GM03348 (cell line): ENCODE results near the gene TTBK1.

Experiments
- DNase-seq: peaks from one replicate; pipeline ENCODE4 v3.0.0; 2012; ENCODE audit warnings: low spot score

Gene TTBK1

DNA sequence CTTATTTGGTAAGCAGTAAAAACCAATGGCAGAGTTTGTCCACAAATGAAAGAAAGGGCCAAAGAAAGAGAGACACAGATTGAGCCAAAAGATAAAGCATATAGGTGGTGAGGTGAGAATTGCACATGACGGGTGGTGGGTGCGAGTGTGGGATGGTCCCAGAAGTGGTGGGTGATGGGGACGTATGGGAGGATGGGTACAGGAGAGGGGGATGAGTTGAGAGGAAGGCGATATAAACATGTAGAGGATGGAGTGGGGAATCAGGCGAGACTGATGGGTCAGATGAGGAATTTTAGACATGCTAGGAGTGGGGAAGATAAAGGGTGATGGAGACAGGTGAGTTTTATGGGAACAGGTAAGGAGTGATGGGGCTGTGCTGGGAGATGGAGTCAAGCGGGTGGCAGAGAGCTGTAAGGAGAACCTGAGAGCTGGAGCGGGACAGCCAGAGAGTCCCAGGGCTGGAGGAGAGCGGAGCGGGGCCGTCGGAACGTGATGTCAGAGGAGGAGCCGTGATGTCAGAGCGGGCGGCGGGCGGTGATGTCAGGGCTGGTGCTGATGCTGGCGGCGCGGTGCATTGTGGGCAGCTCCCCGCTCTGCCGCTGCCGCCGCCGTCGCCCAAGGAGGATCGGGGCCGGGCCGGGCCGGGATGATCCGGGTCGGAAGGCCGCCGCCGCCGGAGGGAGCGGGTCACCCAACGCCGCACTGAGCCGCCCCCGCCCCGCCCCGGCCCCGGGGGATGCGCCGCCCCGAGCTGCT, at the start of gene TTBK1:
Gene TTBK1, plus strand, starts transcription at position 574 of the 756 bp plus-strand sequence. CDS start 3,180 bp downstream, outside the sequence.
- no peak for DNase-seq

DNA sequence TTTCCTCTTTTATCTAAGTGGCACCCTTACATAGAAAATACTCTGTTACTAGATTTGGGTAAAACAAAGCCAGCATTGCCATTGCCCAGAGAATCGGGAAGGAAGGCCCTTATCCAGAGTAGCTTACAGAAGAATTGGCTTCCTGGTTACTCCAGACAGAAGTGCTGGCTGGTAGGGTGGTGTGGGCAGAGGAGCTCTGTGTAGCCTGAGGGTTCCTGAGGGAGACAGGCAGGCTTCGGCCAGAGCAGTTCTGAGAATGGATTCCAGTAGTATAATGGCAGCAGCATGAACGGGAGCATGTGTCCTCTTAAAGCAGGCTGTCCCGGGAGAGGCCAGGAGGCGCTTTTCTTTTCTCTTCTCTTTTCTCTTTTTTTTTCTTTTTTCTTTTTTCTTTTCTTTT, 49.4 kb upstream of the TTBK1 start:
- no peak for DNase-seq

DNA sequence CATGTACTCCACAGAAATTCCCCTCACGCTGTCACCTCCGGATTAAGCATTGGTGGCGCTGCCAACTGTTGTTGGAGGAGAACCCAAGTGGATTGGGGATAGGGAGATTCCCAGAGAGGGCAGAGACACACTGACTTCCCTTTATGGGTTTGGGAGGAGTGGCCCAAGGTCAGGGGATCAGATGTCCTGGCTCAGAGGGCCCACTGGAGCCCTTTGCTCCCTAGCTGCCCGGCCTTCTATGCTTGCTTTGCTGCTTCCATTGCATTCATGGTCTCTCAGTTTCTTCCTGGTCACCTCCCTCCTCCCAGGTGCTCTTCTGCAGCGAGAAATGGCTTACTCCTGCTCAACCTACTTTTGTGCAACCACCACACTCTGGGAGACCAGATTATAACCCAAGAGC, 46.9 kb upstream of the TTBK1 start:
- DNase-seq, result no peak

DNA sequence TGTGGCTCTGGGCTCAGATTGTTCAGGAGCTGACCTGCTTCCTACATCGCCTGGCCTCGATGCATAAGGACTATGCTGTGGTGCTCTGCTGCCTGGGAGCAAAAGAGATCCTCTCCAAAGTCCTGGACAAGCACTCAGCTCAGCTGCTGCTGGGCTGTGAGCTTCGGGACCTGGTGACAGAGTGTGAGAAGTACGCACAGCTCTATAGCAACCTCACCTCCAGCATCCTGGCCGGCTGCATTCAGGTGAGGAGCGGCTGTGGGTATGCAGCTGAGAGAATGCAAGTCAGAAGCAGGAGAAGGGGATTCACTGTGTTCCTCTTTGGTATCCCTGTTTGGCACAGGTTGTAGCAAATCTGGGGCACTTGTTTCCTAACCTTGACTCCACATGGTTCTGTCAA, 43.4 kb upstream of the TTBK1 start:
- DNase-seq, result no peak

DNA sequence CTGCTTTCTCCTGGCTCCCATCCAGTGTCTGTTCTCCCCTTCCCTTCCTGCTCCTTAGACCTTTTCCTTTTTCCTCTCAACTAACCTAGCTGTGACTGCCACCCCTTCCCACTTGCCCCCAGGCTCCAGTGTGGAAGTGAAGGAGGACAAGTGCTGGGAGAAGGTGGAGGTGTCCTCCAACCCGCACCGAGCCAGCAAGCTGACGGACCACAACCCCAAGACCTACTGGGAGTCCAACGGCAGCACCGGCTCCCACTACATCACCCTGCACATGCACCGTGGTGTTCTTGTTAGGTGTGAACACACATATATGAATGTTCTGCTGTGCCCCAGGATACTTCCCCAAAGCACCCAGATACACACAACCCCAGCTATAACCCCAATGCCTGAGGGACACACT, 42.7 kb upstream of the TTBK1 start:
- no peak for DNase-seq

DNA sequence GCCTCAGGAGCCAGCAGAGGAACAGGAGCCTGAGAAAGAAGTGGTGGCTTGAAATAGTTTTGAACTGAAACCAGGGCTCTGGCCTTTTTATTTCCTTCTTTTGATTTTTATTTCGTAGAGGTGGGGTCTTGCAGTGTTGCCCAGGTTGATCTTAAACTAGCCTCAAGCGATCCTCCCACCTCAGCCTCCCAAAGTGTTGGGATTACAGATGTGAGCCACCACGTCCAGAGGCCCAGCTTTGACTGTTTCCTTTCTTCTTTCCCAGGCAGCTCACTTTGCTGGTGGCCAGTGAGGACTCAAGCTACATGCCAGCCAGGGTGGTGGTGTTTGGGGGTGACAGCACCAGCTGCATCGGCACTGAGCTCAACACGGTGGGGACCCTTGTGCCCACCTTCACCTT, 40.8 kb upstream of the TTBK1 start:
- no peak for DNase-seq

DNA sequence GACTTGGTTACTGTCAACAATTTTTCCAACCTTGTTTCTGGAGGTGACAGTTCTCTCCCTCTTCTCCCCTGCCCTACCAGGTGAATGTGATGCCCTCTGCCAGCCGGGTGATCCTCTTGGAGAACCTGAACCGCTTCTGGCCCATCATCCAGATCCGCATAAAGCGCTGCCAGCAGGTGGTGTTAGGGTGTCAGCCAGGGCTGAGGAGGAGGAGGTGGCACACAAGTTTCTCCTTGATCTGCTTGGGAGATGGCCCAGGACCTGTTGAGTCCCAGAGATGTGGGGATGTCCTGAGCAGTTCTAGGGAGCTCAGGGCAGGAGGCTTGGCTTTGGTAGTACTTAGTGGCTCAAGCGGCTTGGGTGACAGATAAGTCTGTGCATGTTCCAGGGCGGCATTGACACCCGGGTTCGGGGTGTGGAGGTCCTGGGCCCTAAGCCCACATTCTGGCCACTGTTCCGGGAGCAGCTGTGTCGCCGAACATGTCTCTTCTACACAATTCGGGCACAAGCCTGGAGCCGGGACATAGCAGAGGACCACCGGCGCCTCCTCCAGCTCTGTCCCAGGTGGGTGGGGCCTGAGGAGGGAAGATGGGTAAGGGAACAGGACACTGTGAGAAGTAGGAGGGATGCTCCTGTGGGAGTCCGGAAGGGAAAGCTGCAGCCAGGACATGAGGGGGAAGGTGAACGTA, 40.1 kb upstream of the TTBK1 start:
- DNase-seq, result no peak

DNA sequence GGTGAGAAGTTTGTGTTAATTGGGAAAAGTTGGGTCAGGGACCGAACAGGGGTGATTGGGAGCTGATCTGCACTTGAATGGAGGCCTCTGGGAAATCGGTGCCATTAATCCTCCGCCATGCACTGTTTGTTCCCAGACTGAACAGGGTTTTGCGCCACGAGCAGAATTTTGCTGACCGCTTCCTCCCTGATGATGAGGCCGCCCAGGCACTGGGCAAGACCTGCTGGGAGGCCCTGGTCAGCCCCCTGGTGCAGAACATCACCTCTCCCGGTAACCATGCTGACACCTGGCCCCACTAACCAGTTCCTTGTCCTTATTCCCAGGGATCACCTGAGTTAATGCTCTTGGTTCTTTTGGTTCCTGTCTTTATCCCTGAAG, 39.6 kb upstream of the TTBK1 start:
- DNase-seq, result no peak

DNA sequence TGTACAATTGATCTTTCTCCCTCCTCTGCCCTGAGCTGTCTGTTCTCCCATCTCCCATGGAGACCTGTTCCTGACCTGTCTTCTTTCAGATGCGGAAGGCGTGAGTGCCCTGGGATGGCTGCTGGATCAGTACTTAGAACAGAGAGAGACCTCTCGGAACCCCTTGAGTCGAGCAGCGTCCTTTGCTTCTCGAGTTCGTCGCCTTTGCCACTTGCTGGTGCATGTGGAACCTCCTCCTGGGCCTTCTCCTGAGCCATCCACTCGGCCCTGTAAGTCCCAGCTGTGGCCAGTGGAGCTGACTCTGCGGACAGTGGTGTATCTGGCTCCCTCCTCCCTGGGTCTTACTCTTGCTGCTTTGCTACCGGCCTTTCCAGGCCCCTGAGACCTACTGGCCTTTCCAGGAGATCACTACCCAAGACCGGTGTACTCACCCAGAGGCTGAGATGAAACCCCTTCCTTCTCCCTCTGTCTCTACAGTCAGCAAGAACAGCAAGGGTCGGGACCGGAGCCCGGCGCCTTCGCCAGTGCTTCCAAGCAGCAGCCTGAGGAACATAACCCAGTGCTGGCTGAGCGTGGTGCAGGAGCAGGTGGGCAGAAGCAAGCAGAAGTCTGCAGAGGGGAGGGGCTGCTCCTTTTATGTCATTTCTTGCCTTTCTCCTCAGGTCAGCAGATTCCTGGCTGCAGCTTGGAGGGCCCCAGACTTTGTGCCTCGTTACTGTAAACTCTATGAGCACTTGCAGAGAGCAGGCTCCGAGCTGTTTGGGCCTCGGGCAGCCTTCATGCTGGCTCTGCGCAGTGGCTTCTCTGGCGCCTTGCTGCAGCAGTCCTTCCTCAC, 38.8 kb upstream of the TTBK1 start:
- no peak for DNase-seq

DNA sequence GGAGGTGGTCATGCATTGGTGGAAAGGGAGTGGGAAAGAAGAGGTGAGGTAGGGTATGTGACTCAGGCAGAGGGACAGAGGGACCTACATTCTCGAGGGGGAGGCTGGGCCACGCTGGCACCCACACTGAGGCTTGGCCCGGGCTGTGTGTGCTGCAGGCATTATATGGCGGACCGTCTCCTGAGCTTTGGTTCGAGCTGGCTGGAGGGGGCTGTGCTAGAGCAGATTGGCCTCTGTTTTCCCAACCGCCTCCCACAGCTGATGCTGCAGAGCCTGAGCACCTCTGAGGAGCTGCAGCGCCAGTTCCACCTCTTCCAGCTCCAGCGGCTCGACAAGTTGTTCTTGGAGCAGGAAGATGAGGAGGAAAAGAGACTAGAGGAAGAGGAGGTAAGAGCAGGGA, 37.4 kb upstream of the TTBK1 start:
- DNase-seq, result no peak

DNA sequence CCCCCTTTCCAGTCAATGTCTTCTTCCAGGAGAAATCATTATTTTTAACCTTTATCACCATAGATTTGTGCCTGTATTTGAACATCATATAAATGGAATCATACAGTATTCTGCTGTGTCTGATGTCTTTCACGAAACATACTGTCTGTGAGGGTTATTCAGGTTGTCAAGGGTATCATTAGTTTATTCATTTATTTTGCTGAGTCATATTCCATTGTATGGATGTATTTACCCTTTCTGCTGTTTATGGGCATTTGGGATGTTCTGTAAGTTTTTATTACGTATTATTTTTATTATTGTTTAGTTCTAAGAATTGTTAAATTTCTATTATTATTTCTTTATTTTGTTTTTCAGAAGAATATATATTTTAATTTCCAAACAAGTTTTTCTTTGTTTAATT, 36.0 kb upstream of the TTBK1 start:
- no peak for DNase-seq

DNA sequence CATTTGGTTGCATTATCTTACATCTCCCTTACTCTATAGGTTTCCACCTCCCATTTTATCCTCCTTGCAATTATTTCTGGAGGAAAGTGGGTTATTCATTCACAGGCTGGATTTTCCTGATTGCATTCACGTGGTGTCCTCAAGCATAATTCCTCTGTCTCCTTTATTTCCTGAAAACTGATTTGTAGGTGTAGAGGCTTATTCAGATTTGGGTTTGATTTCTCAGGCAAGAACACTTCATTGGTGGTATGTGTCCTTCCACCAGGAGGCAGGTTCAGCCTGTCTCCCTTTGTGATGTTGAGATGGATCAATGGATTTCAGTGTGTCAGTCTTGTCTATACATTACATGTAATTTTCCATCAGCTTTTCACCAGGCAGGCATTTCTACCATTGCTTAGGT, 31.3 kb upstream of the TTBK1 start:
- no peak for DNase-seq

DNA sequence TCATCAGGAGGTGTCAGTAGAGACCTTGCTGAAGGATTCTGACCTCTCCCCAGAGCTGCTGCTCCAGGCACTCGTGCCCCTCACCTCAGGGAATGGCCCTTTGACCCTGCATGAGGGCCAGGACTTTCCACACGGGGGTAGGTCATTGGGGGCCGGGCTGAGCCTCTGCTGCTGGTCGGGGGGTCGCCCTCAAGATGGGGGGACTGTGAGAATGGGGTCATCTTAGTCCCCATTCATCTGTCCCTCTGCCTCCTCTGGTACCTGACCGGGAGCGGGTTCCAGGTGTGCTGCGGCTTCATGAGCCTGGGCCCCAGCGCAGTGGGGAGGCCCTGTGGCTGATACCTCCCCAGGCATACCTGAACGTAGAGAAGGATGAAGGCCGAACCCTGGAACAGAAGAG, 29.9 kb upstream of the TTBK1 start:
- no peak for DNase-seq

DNA sequence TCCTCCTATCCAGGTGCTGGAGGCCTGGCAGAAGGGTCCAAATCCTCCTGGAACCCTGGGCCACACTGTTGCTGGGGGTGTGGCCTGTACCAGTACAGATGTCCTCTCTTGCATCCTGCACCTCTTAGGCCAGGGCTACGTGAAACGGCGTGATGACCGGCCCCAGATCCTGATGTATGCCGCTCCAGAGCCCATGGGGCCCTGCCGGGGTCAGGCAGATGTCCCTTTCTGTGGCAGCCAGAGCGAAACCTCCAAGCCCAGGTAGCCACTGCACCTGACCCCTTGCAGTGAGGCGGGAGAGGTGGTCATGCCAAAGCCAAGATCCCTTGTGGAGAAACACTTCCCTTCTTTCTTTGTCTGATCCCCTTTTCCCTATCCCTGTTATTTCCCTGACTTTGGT, 28.2 kb upstream of the TTBK1 start:
- DNase-seq, result no peak

DNA sequence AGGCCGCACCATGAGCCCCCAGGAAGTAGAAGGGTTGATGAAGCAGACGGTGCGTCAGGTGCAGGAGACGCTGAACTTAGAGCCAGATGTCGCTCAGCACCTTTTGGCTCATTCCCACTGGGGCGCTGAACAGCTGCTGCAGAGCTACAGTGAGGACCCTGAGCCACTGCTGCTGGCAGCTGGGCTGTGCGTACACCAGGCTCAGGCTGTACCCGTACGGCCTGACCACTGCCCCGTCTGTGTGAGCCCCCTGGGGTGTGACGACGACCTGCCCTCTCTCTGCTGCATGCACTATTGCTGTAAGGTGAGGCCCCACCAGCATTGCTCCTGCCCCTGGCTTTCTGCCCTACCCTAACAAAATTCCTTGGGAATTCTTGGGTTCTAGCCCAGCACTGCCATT, 27.1 kb upstream of the TTBK1 start:
- no peak for DNase-seq

DNA sequence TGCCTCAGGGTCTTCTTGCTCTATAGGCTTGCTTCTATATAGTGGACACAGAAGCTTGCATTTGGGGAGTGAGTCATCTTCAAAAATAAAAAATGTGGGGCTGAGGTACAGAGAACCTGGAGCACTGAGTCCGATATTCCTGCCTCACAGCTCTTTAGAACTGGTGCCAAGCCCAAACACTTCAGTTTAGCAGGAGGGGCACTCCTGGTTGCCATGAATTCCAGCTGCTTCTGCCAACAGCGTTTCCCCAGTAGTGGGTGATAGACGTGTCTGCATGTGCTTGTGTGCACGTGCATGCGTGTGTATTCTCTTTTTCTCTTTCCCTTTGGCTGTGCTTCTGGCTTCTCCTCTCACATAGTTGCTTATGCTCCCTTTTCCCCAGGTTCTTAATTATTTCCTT, 25.9 kb upstream of the TTBK1 start:
- DNase-seq, result no peak

DNA sequence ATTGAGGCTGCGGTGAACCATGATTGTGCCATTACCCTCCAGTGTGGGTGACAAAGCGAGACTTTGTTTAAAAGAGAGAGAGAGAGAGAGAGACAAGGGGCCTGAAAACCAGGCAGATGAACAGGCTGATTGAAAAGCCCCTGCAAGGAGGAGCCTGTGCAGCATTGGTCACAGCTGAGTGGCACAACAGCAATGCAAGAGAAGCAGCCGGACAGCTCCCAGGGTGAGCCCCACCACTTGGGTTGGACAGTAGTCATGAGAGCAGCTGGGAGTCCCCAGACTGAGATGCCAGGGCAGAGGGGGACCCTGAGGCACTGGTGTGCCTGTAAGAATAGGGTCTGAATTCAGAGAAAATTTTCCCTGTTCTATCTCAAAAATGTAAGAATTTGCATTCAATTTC, 24.2 kb upstream of the TTBK1 start:
- no peak for DNase-seq

DNA sequence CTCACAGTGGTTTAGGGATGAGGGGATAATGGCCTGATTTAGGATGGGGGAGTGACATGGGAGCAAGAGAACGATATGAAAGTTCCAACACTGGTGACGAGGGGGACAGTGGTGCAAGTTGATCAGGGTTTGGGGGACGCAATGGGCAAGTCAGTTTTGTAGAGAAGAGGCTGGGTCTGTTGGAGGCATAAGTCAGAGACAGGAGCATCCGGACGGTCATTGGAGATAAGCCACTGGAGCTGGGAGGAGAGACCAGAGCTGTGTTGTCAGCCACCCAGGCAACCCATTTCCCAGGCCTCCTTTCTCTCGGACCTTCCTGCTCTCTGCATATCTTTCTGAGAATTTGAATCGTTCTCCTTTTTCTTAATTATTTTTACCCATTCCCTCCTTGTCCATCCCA, 23.5 kb upstream of the TTBK1 start:
- no peak for DNase-seq

DNA sequence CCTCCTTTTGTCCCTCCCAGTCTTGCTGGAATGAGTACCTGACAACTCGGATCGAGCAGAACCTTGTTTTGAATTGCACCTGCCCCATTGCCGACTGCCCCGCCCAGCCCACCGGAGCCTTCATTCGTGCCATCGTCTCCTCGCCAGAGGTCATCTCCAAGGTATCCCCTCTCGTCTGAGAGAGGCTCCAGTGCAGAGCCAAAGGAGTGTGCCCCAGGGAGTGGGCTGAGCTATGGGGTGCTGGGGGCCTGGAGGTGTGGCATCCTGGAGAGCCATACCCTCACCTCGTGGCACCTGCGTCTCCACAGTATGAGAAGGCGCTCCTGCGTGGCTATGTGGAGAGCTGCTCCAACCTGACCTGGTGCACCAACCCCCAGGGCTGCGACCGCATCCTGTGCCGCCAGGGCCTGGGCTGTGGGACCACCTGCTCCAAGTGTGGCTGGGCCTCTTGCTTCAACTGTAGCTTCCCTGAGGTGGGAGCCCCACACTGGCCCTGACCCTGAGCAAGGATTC, 22.8 kb upstream of the TTBK1 start:
- DNase-seq, result no peak

DNA sequence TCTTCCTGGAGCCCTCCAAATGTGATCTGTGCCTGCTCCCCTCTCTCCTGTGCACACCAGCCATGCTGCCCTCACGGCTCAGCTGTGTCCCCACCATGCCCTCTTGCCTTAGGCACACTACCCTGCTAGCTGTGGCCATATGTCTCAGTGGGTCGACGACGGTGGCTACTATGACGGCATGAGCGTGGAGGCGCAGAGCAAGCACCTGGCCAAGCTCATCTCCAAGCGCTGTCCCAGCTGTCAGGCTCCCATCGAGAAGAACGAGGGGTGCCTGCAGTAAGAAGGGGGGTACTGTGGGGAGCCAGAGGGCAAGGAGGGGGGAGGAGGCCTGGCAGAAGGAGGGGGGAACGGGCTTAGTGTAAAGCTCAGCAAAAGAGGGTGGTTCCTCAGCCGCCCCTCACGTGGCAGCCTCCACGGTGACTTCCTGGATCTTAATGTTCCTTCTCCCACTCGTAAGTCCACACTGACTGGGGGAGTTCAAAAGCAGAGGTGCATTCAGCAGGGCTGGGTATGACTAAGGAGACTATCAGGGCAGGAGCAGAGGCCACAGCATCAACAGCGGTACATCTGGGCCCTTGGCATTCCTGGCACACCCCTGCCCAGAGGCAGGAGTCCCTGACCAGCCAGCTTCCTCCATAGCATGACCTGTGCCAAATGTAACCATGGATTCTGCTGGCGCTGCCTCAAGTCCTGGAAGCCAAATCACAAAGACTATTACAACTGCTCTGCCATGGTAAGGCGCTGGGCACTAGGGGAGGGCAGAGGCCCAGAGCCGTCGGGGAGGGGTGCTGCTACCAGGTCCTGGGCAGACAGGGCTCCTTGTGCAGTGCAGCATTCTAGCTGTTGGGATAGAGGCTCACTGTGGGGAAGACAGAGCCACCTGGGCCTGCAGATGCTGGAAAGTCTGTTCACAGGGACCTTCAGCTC, 22.0 kb upstream of the TTBK1 start:
- no peak for DNase-seq

DNA sequence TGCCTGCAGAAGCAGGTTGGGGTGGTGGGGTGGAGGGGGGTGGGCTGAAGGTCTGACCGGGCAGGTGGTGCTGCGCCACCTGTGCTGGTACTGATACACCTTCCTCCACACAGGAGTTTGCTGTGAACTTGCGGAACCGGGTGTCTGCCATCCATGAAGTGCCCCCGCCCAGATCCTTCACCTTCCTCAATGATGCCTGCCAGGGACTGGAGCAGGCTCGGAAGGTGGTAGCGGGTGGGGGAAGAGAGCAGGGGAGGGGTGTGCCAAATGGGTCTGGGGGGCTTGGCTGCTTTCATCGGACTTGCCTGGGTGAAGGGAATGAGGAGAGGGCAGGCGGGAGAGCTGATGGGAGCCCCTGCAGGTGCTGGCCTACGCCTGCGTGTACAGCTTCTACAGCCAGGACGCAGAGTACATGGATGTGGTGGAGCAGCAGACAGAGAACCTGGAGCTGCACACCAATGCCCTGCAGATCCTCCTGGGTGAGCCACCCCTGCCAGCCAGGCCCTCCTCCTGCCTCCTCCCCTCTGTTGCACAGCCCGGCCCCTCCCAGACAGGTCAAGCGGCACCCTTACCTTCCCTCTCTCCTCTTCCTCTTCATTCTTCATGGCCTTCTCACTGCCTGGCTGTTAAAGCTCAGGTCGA, 20.7 kb upstream of the TTBK1 start:
- DNase-seq, result no peak
